ENCODE data around the gene GPC4.

The GPC4 gene

GRCh38 chrX:133333154-133333750 lies 82.0 kb downstream of the GPC4 start:
- H3K18ac ChIP-seq (ENCODE audit: low read length): no peak overlapping the region
- no peak overlapping the region for H3K14ac ChIP-seq (ENCODE audit: low read length)
- H3K23ac ChIP-seq (ENCODE audit: low read depth, low read length, poor library complexity): no peak overlapping the region
- no peak overlapping the region for H2AK5ac ChIP-seq (ENCODE audit: low read depth, low read length)
- H3K4me3 ChIP-seq (ENCODE audit: low read length in 2 of 2): no peak overlapping the region
- no peak overlapping the region for H4K91ac ChIP-seq (ENCODE audit: low read depth, low read length, poor library complexity)
- no peak overlapping the region for H3K4me2 ChIP-seq (ENCODE audit: insufficient read depth, low read length, poor library complexity, severe bottlenecking)
- H4K8ac ChIP-seq (ENCODE audit: low read depth, low read length): no peak overlapping the region
- no peaks in the 10 kb centered on the region for H3K9me3 ChIP-seq (replicated peaks in 1 of 2; ENCODE audit: control insufficient read depth in 2 of 2, insufficient read depth in 1 of 2, low read depth in 1 of 2, low read length in 2 of 2)
- no peak overlapping the region for H2AFZ ChIP-seq (ENCODE audit: low read length)
- peaks cover 0 to 13% of the 10 kb centered on the region in 2 donors for H3K36me3 ChIP-seq (replicated peaks in 1 of 2; ENCODE audit: control insufficient read depth in 2 of 2, insufficient read depth in 2 of 2, low read length in 2 of 2)
- no peak overlapping the region for H3K27ac ChIP-seq (replicated peaks; ENCODE audit: low read length)
- H2BK5ac ChIP-seq (ENCODE audit: low read length): no peak overlapping the region
- H3K4ac ChIP-seq (ENCODE audit: low read length): no peak overlapping the region
- H3K27me3 ChIP-seq (ENCODE audit: control insufficient read depth in 3 of 3, insufficient read depth in 3 of 3, low read depth in 1 of 3, low read length in 3 of 3): no peaks in the 10 kb centered on the region
- H3K9ac ChIP-seq (ENCODE audit: low read depth, low read length, poor library complexity): no peak overlapping the region
- no peak overlapping the region for H2BK12ac ChIP-seq (ENCODE audit: low read length)
- peaks cover 0 to 2% of the 10 kb centered on the region in 2 donors for H3K4me1 ChIP-seq (ENCODE audit: control insufficient read depth in 2 of 2, insufficient read depth in 1 of 2, low read depth in 1 of 2, low read length in 2 of 2)
- H2BK15ac ChIP-seq (ENCODE audit: low read length): no peak overlapping the region
- no peak for DNase-seq (ENCODE audit: low spot score)
- peaks cover 2% of the 10 kb centered on the region for H3K79me1 ChIP-seq (ENCODE audit: low read depth, low read length)
- no CpG with 5 or more reads among the region's 4 CpGs for WGBS, 2 donors (ENCODE audit: extremely low coverage in 2 of 2, insufficient read length in 2 of 2, insufficient replicate concordance in 1 of 2)
- no peak overlapping the region for H2BK120ac ChIP-seq (ENCODE audit: low read depth, low read length)

GRCh38 chrX:133332737-133333136 lies 82.6 kb downstream of the GPC4 start:
- no peak overlapping the region for H4K91ac ChIP-seq (ENCODE audit: low read depth, low read length, poor library complexity)
- no peak for DNase-seq (ENCODE audit: low spot score)
- H3K4ac ChIP-seq (ENCODE audit: low read length): no peak overlapping the region
- no peak overlapping the region for H4K8ac ChIP-seq (ENCODE audit: low read depth, low read length)
- no peak overlapping the region for H2BK12ac ChIP-seq (ENCODE audit: low read length)
- H2BK120ac ChIP-seq (ENCODE audit: low read depth, low read length): no peak overlapping the region
- H3K27me3 ChIP-seq (ENCODE audit: control insufficient read depth in 3 of 3, insufficient read depth in 3 of 3, low read depth in 1 of 3, low read length in 3 of 3): no peaks in the 10 kb centered on the region
- peaks cover 0 to 2% of the 10 kb centered on the region in 2 donors for H3K4me1 ChIP-seq (ENCODE audit: control insufficient read depth in 2 of 2, insufficient read depth in 1 of 2, low read depth in 1 of 2, low read length in 2 of 2)
- H3K9ac ChIP-seq (ENCODE audit: low read depth, low read length, poor library complexity): no peak overlapping the region
- H3K36me3 ChIP-seq (replicated peaks in 1 of 2; ENCODE audit: control insufficient read depth in 2 of 2, insufficient read depth in 2 of 2, low read length in 2 of 2): peaks cover 0 to 8% of the 10 kb centered on the region in 2 donors
- H3K18ac ChIP-seq (ENCODE audit: low read length): no peak overlapping the region
- H2AK5ac ChIP-seq (ENCODE audit: low read depth, low read length): no peak overlapping the region
- H3K23ac ChIP-seq (ENCODE audit: low read depth, low read length, poor library complexity): no peak overlapping the region
- WGBS, 2 donors (ENCODE audit: extremely low coverage in 2 of 2, insufficient read length in 2 of 2, insufficient replicate concordance in 1 of 2): no CpG with 5 or more reads among the region's 4 CpGs
- H3K4me2 ChIP-seq (ENCODE audit: insufficient read depth, low read length, poor library complexity, severe bottlenecking): no peak overlapping the region
- H2BK5ac ChIP-seq (ENCODE audit: low read length): no peak overlapping the region
- H3K27ac ChIP-seq (replicated peaks; ENCODE audit: low read length): no peak overlapping the region
- H2AFZ ChIP-seq (ENCODE audit: low read length): no peak overlapping the region
- H2BK15ac ChIP-seq (ENCODE audit: low read length): no peak overlapping the region
- H3K14ac ChIP-seq (ENCODE audit: low read length): no peak overlapping the region
- H3K4me3 ChIP-seq (ENCODE audit: low read length in 2 of 2): no peak overlapping the region
- H3K79me1 ChIP-seq (ENCODE audit: low read depth, low read length): peaks cover 2% of the 10 kb centered on the region
- no peaks in the 10 kb centered on the region for H3K9me3 ChIP-seq (replicated peaks in 1 of 2; ENCODE audit: control insufficient read depth in 2 of 2, insufficient read depth in 1 of 2, low read depth in 1 of 2, low read length in 2 of 2)

DNA sequence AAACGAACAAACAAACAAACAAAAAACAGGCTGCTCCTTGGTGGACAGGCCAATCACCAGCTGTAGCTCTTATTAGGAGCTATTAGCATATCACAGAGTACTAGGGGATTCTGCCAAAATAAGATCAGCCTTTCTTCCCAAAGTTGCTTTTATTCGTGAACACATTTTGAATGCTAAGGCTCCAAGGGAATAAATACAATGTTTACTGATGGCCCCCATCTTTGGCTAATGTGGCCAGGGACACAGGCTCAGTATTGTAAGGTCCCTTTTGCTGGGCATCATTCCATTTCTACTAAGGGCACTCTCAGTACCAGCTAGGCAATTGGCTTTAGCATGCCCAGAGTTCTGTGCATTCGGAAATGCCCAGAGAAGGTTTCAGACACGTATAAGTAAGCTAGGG lies 84.3 kb downstream of the GPC4 start:
- Histone ChIP-seq H3K4me2 (ENCODE audit: insufficient read depth, low read length, poor library complexity, severe bottlenecking) (no peak overlapping the region), H3K4ac (ENCODE audit: low read length) (no peak overlapping the region), H4K8ac (ENCODE audit: low read depth, low read length) (no peak overlapping the region), H3K4me1 (ENCODE audit: control insufficient read depth in 2 of 2, insufficient read depth in 1 of 2, low read depth in 1 of 2, low read length in 2 of 2) (peaks cover 0 to 2% of the 10 kb centered on the region in 2 donors), H3K79me1 (ENCODE audit: low read depth, low read length) (peaks cover 2% of the 10 kb centered on the region), H3K4me3 (ENCODE audit: low read length in 2 of 2) (no peak overlapping the region), H2BK12ac (ENCODE audit: low read length) (no peak overlapping the region), H3K27ac (replicated peaks; ENCODE audit: low read length) (no peak overlapping the region), H4K91ac (ENCODE audit: low read depth, low read length, poor library complexity) (no peak overlapping the region), H3K27me3 (ENCODE audit: control insufficient read depth in 3 of 3, insufficient read depth in 3 of 3, low read depth in 1 of 3, low read length in 3 of 3) (no peaks in the 10 kb centered on the region), H3K9ac (ENCODE audit: low read depth, low read length, poor library complexity) (no peak overlapping the region), H2AFZ (ENCODE audit: low read length) (no peak overlapping the region), H3K23ac (ENCODE audit: low read depth, low read length, poor library complexity) (no peak overlapping the region), H2BK5ac (ENCODE audit: low read length) (no peak overlapping the region), H3K18ac (ENCODE audit: low read length) (no peak overlapping the region), H2BK120ac (ENCODE audit: low read depth, low read length) (no peak overlapping the region), H3K14ac (ENCODE audit: low read length) (no peak overlapping the region), H3K36me3 (replicated peaks in 1 of 2; ENCODE audit: control insufficient read depth in 2 of 2, insufficient read depth in 2 of 2, low read length in 2 of 2) (no peaks in the 10 kb centered on the region), H3K9me3 (replicated peaks in 1 of 2; ENCODE audit: control insufficient read depth in 2 of 2, insufficient read depth in 1 of 2, low read depth in 1 of 2, low read length in 2 of 2) (no peaks in the 10 kb centered on the region), H2BK15ac (ENCODE audit: low read length) (no peak overlapping the region), H2AK5ac (ENCODE audit: low read depth, low read length) (no peak overlapping the region)
- no CpG with 5 or more reads among the region's 4 CpGs for WGBS, 2 donors (ENCODE audit: extremely low coverage in 2 of 2, insufficient read length in 2 of 2, insufficient replicate concordance in 1 of 2)
- DNase-seq (ENCODE audit: low spot score): no peak

GRCh38 chrX:133325422-133325821 lies 89.9 kb downstream of the GPC4 start:
- no peak overlapping the region for H2BK15ac ChIP-seq (ENCODE audit: low read length)
- H3K27me3 ChIP-seq (ENCODE audit: control insufficient read depth in 3 of 3, insufficient read depth in 3 of 3, low read depth in 1 of 3, low read length in 3 of 3): no peaks in the 10 kb centered on the region
- H4K91ac ChIP-seq (ENCODE audit: low read depth, low read length, poor library complexity): no peak overlapping the region
- no peak overlapping the region for H2BK5ac ChIP-seq (ENCODE audit: low read length)
- no peak overlapping the region for H3K27ac ChIP-seq (replicated peaks; ENCODE audit: low read length)
- H3K9me3 ChIP-seq (replicated peaks in 1 of 2; ENCODE audit: control insufficient read depth in 2 of 2, insufficient read depth in 1 of 2, low read depth in 1 of 2, low read length in 2 of 2): no peaks in the 10 kb centered on the region
- H3K23ac ChIP-seq (ENCODE audit: low read depth, low read length, poor library complexity): no peak overlapping the region
- no peak overlapping the region for H2BK12ac ChIP-seq (ENCODE audit: low read length)
- peaks cover 0 to 19% of the 10 kb centered on the region in 2 donors for H3K36me3 ChIP-seq (replicated peaks in 1 of 2; ENCODE audit: control insufficient read depth in 2 of 2, insufficient read depth in 2 of 2, low read length in 2 of 2)
- H3K4me2 ChIP-seq (ENCODE audit: insufficient read depth, low read length, poor library complexity, severe bottlenecking): no peak overlapping the region
- no peak overlapping the region for H3K9ac ChIP-seq (ENCODE audit: low read depth, low read length, poor library complexity)
- no peak overlapping the region for H3K4ac ChIP-seq (ENCODE audit: low read length)
- H3K14ac ChIP-seq (ENCODE audit: low read length): no peak overlapping the region
- no peaks in the 10 kb centered on the region for H3K79me1 ChIP-seq (ENCODE audit: low read depth, low read length)
- H3K18ac ChIP-seq (ENCODE audit: low read length): no peak overlapping the region
- no peak overlapping the region for H2AFZ ChIP-seq (ENCODE audit: low read length)
- peaks cover 0 to 7% of the 10 kb centered on the region in 2 donors for H3K4me1 ChIP-seq (ENCODE audit: control insufficient read depth in 2 of 2, insufficient read depth in 1 of 2, low read depth in 1 of 2, low read length in 2 of 2)
- no peak overlapping the region for H3K4me3 ChIP-seq (ENCODE audit: low read length in 2 of 2)
- no peak overlapping the region for H2AK5ac ChIP-seq (ENCODE audit: low read depth, low read length)
- no peak overlapping the region for H4K8ac ChIP-seq (ENCODE audit: low read depth, low read length)
- H2BK120ac ChIP-seq (ENCODE audit: low read depth, low read length): no peak overlapping the region
- no peak for DNase-seq (ENCODE audit: low spot score)
